Neural cell (in vitro differentiated cells): ENCODE data around the gene RPS17. TPM values are rescaled to one million over a fixed set of nuclear protein-coding genes. Genes with fewer than 3 reads are reported as not detected.

Source experiments
- H2AFZ ChIP-seq: fragments of 200-600, 300-800 bp; sonication (generic), shearing (Covaris generic); 2 replicates; pipeline ENCODE4 v1.6.0; 2014; ENCODE audit warnings: low read depth, mild to moderate bottlenecking, antibody characterized with exemption, low read length, moderate library complexity
- H3F3A ChIP-seq: fragments of 200-600 bp; shearing (Covaris generic); 2 replicates; pipeline ENCODE4 v1.6.1; 2016; ENCODE audit warnings: mild to moderate bottlenecking, moderate library complexity, mixed read lengths, antibody characterized with exemption, low read length; ENCODE audit not compliant: insufficient read depth, poor library complexity, severe bottlenecking
- H3K27ac ChIP-seq: fragments of 200-600, 300-800 bp; sonication (generic), shearing (Covaris generic); 2 replicates; pipeline ENCODE4 v1.5.1; 2014; ENCODE audit warnings: mild to moderate bottlenecking, low read length, moderate library complexity
- H3K27me3 ChIP-seq: fragments of 300-800, 200-600 bp; sonication (generic), shearing (Covaris generic); 2 replicates; pipeline ENCODE4 v1.6.0; 2014; ENCODE audit warnings: mild to moderate bottlenecking, low read depth, low read length, moderate library complexity; ENCODE audit not compliant: insufficient read depth
- H3K36me3 ChIP-seq: fragments of 300-800, 200-600 bp; sonication (generic), shearing (Covaris generic); 2 replicates; pipeline ENCODE4 v1.5.1; 2014; ENCODE audit warnings: mild to moderate bottlenecking, antibody characterized with exemption, low read length, moderate library complexity; ENCODE audit not compliant: insufficient read depth
- H3K4me2 ChIP-seq: fragments of 300-800, 200-600 bp; sonication (generic), shearing (Covaris generic); 2 replicates; pipeline ENCODE4 v1.6.0; 2014; ENCODE audit warnings: mild to moderate bottlenecking, low read length
- H3K4me3 ChIP-seq: fragments of 300-800, 200-600 bp; sonication (generic), shearing (Covaris generic); 2 replicates; pipeline ENCODE4 v1.5.1; 2014; ENCODE audit warnings: mild to moderate bottlenecking, low read length, moderate library complexity
- H3K79me2 ChIP-seq: fragments of 200-600 bp; shearing (Covaris generic); replicated peaks from 2 replicates; pipeline ENCODE4 v1.6.0; 2014; ENCODE audit warnings: mild to moderate bottlenecking, low read length, moderate library complexity; ENCODE audit not compliant: insufficient read depth
- H3K9ac ChIP-seq: fragments of 300-800, 200-600 bp; sonication (generic), shearing (Covaris generic); 2 replicates; pipeline ENCODE4 v1.6.1; 2016; ENCODE audit warnings: mild to moderate bottlenecking, low read length, mixed read lengths
- H3K9me2 ChIP-seq: fragments of 200-600 bp; shearing (Covaris generic); 2 replicates; pipeline ENCODE4 v1.6.1; 2016; ENCODE audit warnings: mild to moderate bottlenecking, low read length, mixed read lengths; ENCODE audit not compliant: insufficient read depth
- H3K9me3 ChIP-seq: fragments of 200-600, 300-800 bp; sonication (generic), shearing (Covaris generic); 2 replicates; pipeline ENCODE4 v1.6.1; 2016; ENCODE audit warnings: mild to moderate bottlenecking, mixed run types, low read length, moderate library complexity, mixed read lengths
- H4K20me1 ChIP-seq: fragments of 200-600 bp; shearing (Covaris generic); 2 replicates; pipeline ENCODE4 v1.6.1; 2016; ENCODE audit warnings: mild to moderate bottlenecking, mixed run types; ENCODE audit not compliant: insufficient read depth
- CTCF ChIP-seq: fragments of 450-650 bp; IDR thresholded peaks from 2 replicates; pipeline ENCODE4 v1.5.1; 2014; ENCODE audit warnings: antibody characterized with exemption, mild to moderate bottlenecking, moderate library complexity; ENCODE audit not compliant: poor library complexity, severe bottlenecking
- EP300 ChIP-seq: fragments of 450-650 bp; conservative IDR thresholded peaks from 2 replicates; pipeline ENCODE4 v1.6.1; 2014; ENCODE audit warnings: antibody characterized with exemption, mild to moderate bottlenecking, moderate library complexity; ENCODE audit not compliant: poor library complexity, severe bottlenecking
- EZH2 ChIP-seq: fragments of 200-600, 300-800 bp; shearing (Covaris generic), sonication (generic); IDR thresholded peaks from 2 replicates; pipeline ENCODE4 v1.6.1; 2014; ENCODE audit warnings: antibody characterized with exemption, low read length, borderline replicate concordance, mild to moderate bottlenecking; ENCODE audit not compliant: insufficient read depth, poor library complexity, severe bottlenecking
- MXI1 ChIP-seq: fragments of 450-650 bp; conservative IDR thresholded peaks from 2 replicates; pipeline ENCODE4 v1.6.1; 2014; ENCODE audit warnings: antibody characterized with exemption, mild to moderate bottlenecking; ENCODE audit not compliant: poor library complexity, severe bottlenecking
- POLR2AphosphoS5 ChIP-seq: IDR thresholded peaks from 2 replicates; pipeline ENCODE4 v1.6.1; 2012
- RAD21 ChIP-seq: fragments of 450-650 bp; conservative IDR thresholded peaks from 2 replicates; pipeline ENCODE4 v1.6.1; 2014; ENCODE audit warnings: antibody characterized with exemption, mild to moderate bottlenecking, moderate library complexity
- REST ChIP-seq: IDR thresholded peaks from 2 replicates; pipeline ENCODE4 v1.6.1; 2012; ENCODE audit warnings: borderline replicate concordance
- SMC3 ChIP-seq: fragments of 450-650 bp; conservative IDR thresholded peaks from 2 replicates; pipeline ENCODE4 v1.6.1; 2014; ENCODE audit warnings: antibody characterized with exemption, mild to moderate bottlenecking, moderate library complexity; ENCODE audit not compliant: poor library complexity
- TAF1 ChIP-seq: IDR thresholded peaks from 2 replicates; pipeline ENCODE4 v1.6.1; 2012; ENCODE audit warnings: low read depth
- polyA plus RNA-seq: library from polyadenylated mRNA; depleted of rRNA; stranded (reverse); fragments of >200 nt; gene quantifications from 2 replicates; pipeline ENCODE4 v1.2.3, GENCODE V29; 2014

The RPS17 gene
- polyA plus RNA-seq, 1 donor from 2014 or later = 2,561 TPM

- Histone ChIP-seq H3K9me2 (no peaks in the 10 kb centered on the region), H3K9me3 (no peaks in the 10 kb centered on the region), H3K4me3 (no peak overlapping the region), H3K36me3 (no peaks in the 10 kb centered on the region), H3F3A (no peaks in the 10 kb centered on the region), H3K4me2 (no peak overlapping the region), H3K79me2 (no peaks in the 10 kb centered on the region), H3K9ac (no peak overlapping the region), H4K20me1 (no peaks in the 10 kb centered on the region), H3K27me3 (no peaks in the 10 kb centered on the region), H2AFZ (no peak overlapping the region), H3K27ac (no peak overlapping the region)
- TF ChIP-seq EZH2 = no peak
- no peak for TF ChIP-seq RAD21
- no peak for TF ChIP-seq MXI1
- no peak for TF ChIP-seq REST
- TF ChIP-seq SMC3 = no peak
- TF ChIP-seq EP300 = no peak
- TF ChIP-seq TAF1 = no peak
- no peak for TF ChIP-seq CTCF
Observed at GRCh38 chr15:82545478-82545877, 5.2 kb upstream of the RPS17 start.

- H3K9me3 ChIP-seq = no peaks in the 10 kb centered on the region
- no peak overlapping the region for H3K9ac ChIP-seq
- H3K36me3 ChIP-seq = no peaks in the 10 kb centered on the region
- no peaks in the 10 kb centered on the region for H3F3A ChIP-seq
- no peak for TF ChIP-seq MXI1
- TF ChIP-seq RAD21 = no peak
- no peak for TF ChIP-seq TAF1
- TF ChIP-seq CTCF = no peak
- no peak for TF ChIP-seq SMC3
- TF ChIP-seq POLR2AphosphoS5 = no peak
- TF ChIP-seq REST = no peak
- TF ChIP-seq EP300 = no peak
- no peak for TF ChIP-seq EZH2
- no peak overlapping the region for H3K27ac ChIP-seq
- no peak overlapping the region for H3K4me3 ChIP-seq
- H4K20me1 ChIP-seq = no peaks in the 10 kb centered on the region
- H3K79me2 ChIP-seq = no peaks in the 10 kb centered on the region
- no peak overlapping the region for H3K4me2 ChIP-seq
- no peaks in the 10 kb centered on the region for H3K9me2 ChIP-seq
- H3K27me3 ChIP-seq = no peaks in the 10 kb centered on the region
- no peak overlapping the region for H2AFZ ChIP-seq
Observed at GRCh38 chr15:82545002-82545401, 4.7 kb upstream of the RPS17 start.
